Ascending aorta (tissue), 2 donors: Measurements from ENCODE around the gene CLDN7. TPM values are rescaled to one million over a fixed set of nuclear protein-coding genes. Genes with fewer than 3 reads are reported as not detected.
A peak's percentile ranks its signal among the peaks of the same experiment; 100 is the strongest.

Experiments used
- DNase-seq, 2 donors: peaks; one replicate each; pipeline ENCODE4 v3.0.0-alpha.2; 2019; ENCODE audit warnings: low spot score in 2 of 2
- H3K27ac ChIP-seq, 2 donors: fragments of 200-600 bp; sonication (generic); one replicate each; pipeline ENCODE4 v1.5.1; 2016 to 2017; ENCODE audit warnings: mild to moderate bottlenecking in 1 of 2
- H3K27me3 ChIP-seq: fragments of 200-600 bp; sonication (generic); one replicate; pipeline ENCODE4 v1.5.1; 2017
- H3K36me3 ChIP-seq, 2 donors: fragments of 200-600 bp; sonication (generic); one replicate each; pipeline ENCODE4 v1.5.1; 2016
- H3K4me1 ChIP-seq, 2 donors: fragments of 200-600 bp; sonication (generic); one replicate each; pipeline ENCODE4 v1.5.1; 2016 to 2017; ENCODE audit warnings: mild to moderate bottlenecking in 1 of 2
- H3K4me3 ChIP-seq, 2 donors: fragments of 200-600 bp; sonication (generic); one replicate each; pipeline ENCODE4 v1.5.1; 2016 to 2017; ENCODE audit warnings: mild to moderate bottlenecking in 1 of 2
- H3K9me3 ChIP-seq, 2 donors: fragments of 200-600 bp; sonication (generic); one replicate each; pipeline ENCODE4 v1.5.1; 2016
- intact Hi-C: fragments of 100-400 bp; cut with DNase I; formaldehyde crosslinking; loops from one replicate; pipeline ENCODE4 v1.15.1; 2023
- total RNA-seq: library from RNA; depleted of rRNA; stranded (reverse); fragments of >200 nt; gene quantifications from one replicate; pipeline ENCODE4 v1.1.0, GENCODE V29; 2016
- TF ChIP-seq, protein P1 (sequence below), 3 experiments: fragments of 200-600 bp in 2 of 3; fragments of 450-650 bp in 1 of 3; sonication (generic) in 2 of 3; IDR thresholded peaks; one replicate each; pipeline ENCODE4 v1.5.1; 2016 to 2019; ENCODE audit warnings: antibody characterized with exemption in 3 of 3, mild to moderate bottlenecking in 1 of 3, moderate library complexity in 1 of 3

Gene CLDN7
- total RNA-seq, 1 donor from 2014 or later: not detected

DNA sequence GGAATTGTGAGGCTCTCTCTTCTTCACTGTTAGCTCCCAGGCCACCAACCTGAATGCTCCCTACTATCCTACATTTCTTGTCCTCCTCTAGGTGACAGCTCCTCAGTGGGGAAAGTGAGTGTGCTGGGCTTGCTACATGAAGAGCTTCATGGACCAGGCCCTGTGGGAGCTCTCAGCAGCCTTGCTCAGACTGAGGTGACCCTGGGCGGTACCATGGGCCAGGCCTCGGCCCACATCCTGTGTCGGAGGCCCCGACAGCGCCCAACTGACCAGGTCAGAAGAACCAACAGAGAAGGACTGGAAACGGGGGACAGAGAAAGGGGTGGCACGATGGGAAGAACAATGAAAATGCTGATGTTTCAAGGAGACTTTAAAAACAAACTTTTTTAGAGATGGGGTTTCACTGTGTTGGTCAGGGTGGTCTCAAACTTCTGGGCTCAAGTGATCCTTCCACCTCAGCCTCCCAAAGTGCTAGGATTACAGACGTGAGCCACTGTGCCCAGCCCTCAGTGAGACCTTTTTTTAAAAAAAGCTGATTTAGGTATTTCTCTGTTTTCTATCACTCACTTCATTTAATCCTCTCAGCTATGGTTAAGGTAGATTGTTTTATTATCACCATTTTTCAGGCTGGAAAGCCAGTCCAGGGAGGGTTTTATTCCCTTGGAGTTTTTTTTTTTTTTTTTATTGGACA is 5.4 kb downstream of the CLDN7 start:
- H3K4me3 ChIP-seq: no peak overlapping the region
- intact Hi-C loops: no loop called here
- no peak for DNase-seq
- peaks cover 6 to 12% of the 10 kb centered on the region in 2 donors for H3K4me1 ChIP-seq
- peaks cover 6% of the 10 kb centered on the region for H3K27me3 ChIP-seq
- no peak overlapping the region for H3K27ac ChIP-seq
- H3K9me3 ChIP-seq: no peaks in the 10 kb centered on the region
- peaks cover 28 to 59% of the 10 kb centered on the region in 2 donors for H3K36me3 ChIP-seq
- TF ChIP-seq, protein P1, sequence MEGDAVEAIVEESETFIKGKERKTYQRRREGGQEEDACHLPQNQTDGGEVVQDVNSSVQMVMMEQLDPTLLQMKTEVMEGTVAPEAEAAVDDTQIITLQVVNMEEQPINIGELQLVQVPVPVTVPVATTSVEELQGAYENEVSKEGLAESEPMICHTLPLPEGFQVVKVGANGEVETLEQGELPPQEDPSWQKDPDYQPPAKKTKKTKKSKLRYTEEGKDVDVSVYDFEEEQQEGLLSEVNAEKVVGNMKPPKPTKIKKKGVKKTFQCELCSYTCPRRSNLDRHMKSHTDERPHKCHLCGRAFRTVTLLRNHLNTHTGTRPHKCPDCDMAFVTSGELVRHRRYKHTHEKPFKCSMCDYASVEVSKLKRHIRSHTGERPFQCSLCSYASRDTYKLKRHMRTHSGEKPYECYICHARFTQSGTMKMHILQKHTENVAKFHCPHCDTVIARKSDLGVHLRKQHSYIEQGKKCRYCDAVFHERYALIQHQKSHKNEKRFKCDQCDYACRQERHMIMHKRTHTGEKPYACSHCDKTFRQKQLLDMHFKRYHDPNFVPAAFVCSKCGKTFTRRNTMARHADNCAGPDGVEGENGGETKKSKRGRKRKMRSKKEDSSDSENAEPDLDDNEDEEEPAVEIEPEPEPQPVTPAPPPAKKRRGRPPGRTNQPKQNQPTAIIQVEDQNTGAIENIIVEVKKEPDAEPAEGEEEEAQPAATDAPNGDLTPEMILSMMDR (IDR thresholded peaks at IDR 0.05): no peak

DNA sequence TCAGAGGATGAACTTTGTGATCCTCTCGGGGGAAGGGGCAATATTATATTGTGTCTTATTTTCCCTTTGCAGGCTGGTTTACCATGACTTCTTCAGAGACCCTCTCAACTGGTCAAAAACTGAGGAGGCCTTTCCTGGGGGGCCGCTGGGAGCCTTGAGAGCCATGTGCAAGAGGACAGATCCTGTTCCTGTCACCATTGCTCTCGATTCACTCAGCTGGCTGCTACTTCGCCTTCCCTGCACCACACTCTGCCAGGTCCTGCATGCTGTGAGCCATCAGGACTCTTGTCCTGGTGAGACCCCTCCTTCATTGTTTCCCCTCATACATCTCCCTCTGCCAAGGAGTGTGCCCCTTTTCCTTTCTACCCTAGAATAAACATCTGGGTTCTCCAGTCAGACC is 7.8 kb downstream of the CLDN7 start:
- intact Hi-C loops: loop anchor here (5.0 kb wide), 1 partner anchor 318 kb away; no protein-coding TSS in a partner anchor
- Histone ChIP-seq H3K4me1 (peaks cover 15 to 22% of the 10 kb centered on the region in 2 donors), H3K36me3 (peaks cover 28 to 55% of the 10 kb centered on the region in 2 donors), H3K9me3 (no peaks in the 10 kb centered on the region), H3K27me3 (no peaks in the 10 kb centered on the region), H3K27ac (no peak overlapping the region), H3K4me3 (no peak overlapping the region)
- TF ChIP-seq, protein P1 (IDR thresholded peaks at IDR 0.05): no peak
- no peak for DNase-seq

DNA sequence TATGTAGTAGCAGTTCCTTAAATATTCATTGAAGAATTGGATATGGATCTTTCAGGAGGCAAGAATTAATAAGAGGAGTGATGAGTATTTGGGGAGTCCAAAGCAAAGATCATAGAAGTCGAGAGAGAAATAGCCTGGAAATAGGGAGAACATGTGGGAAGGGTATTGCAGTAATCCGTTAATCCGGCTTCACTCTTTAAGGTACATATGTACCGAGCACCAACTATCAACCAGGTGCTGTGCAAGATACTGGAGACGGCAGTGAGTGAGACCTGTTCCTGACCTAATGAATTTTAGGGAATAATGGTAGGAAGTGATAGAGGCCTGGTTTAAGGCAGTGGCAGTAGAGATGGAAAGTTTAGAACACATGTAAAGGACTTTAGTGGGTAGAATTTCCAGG is 9.2 kb downstream of the CLDN7 start:
- Histone ChIP-seq H3K27me3 (no peaks in the 10 kb centered on the region), H3K36me3 (peaks cover 28 to 40% of the 10 kb centered on the region in 2 donors), H3K9me3 (no peaks in the 10 kb centered on the region), H3K4me1 (peaks cover 16 to 27% of the 10 kb centered on the region in 2 donors), H3K4me3 (peak overlapping the region; percentile 84 to 94), H3K27ac (peak overlapping the region; percentile 100)
- intact Hi-C loops: loop anchor here (2.0 to 5.0 kb wide), 2 partner anchors 54 to 319 kb away; partner anchors contain the start of gene EIF5A
- no peak for DNase-seq
- TF ChIP-seq, protein P1 (IDR thresholded peaks at IDR 0.05): no peak

DNA sequence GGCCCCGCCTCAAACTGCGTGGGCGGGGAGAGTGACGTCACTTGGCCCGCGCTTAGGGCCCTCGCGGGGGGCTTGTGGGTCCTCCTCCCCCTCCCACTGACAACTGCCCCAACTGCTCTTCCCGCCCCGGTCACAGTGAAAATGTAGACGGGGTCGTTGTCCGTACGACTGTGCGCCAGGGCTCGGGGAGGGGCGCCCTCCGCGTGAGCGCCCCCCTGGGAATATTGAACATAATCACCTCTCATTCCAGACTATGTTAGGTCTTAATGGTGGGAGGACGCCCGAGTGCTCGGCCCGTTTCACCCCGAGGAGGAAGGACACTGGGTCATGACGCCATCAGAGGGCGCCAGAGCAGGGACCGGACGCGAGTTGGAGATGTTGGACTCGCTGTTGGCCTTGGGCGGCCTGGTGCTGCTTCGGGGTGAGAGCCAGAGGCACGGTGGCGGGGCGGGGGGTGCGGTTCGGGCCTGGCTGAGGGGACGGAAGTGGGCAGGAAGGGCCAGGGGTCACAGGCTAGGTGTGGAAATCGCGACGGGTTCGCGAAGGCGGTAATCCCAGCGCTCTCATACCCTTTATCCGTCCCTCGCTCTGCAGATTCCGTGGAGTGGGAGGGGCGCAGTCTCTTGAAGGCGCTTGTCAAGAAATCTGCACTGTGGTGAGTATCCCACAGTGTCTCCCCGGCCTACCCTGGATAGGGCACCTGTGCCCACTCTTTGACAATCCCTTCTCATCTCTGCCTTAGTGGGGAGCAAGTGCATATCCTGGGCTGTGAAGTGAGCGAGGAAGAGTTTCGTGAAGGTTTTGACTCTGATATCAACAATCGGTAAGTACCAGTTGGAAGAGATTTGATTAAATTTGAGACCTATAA is 9.9 kb downstream of the CLDN7 start, which contains the start of gene ELP5:
TSS of gene ELP5 (plus strand) at position 40 of the 868 bp plus-strand sequence. CDS start at position 376, 336 bp downstream.
- intact Hi-C loops: loop anchor here (1.0 to 5.0 kb wide), 3 partner anchors 29 to 320 kb away; partner anchors contain the start of genes EIF5A and SLC2A4
- Histone ChIP-seq H3K27me3 (no peaks in the 10 kb centered on the region), H3K36me3 (peaks cover 28 to 34% of the 10 kb centered on the region in 2 donors), H3K27ac (peak within 1 kb of the TSS; percentile 100), H3K4me1 (peaks cover 16 to 27% of the 10 kb centered on the region in 2 donors), H3K4me3 (peak within 1 kb of the TSS; percentile 84 to 94), H3K9me3 (no peaks in the 10 kb centered on the region)
- TF ChIP-seq, protein P1 (IDR thresholded peaks at IDR 0.05): peak; percentile 15 to 31 (median 21)
- DNase-seq: peak; percentile 86 to 98

DNA sequence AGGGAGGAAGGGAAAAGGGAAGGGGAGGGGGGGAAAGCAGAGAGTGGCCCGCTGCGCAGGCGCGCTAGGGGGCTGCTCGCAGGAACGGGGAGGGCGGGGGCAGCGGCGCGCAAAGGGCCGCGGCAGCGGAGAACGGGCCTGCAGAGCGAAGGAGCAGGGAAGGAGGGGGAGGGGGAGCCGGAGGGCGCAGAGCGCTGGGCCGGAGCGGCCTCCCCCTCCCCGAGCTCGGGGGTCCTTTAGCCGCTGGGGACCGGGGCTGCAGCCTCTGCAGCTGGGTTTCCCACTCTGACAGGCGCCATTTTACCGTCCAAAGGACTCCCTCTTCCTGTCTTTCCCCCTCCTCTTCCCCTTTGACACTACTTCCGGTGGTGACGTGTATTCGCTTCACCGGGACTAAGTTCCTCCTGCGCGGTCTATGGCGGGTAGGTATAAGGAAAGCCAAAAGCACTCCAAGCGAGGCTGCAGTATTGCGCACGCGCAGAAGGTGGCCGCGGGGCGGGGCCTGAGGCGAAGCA is 10.6 kb downstream of the CLDN7 start, which contains the start of gene CTDNEP1:
TSS of gene CTDNEP1 (minus strand) at position 74 of the 515 bp plus-strand sequence. CDS start 438 bp downstream, outside the sequence.
- Histone ChIP-seq H3K4me3 (peak within 1 kb of the TSS; percentile 84 to 94), H3K4me1 (peaks cover 16 to 27% of the 10 kb centered on the region in 2 donors), H3K9me3 (no peaks in the 10 kb centered on the region), H3K27ac (peak within 1 kb of the TSS; percentile 100), H3K36me3 (peaks cover 30 to 31% of the 10 kb centered on the region in 2 donors), H3K27me3 (no peaks in the 10 kb centered on the region)
- intact Hi-C loops: loop anchor here (1.0 to 5.0 kb wide), 4 partner anchors 8 to 321 kb away; partner anchors contain the start of genes EIF5A and SLC2A4
- DNase-seq: peak; percentile 96 to 99
- TF ChIP-seq, protein P1 (IDR thresholded peaks at IDR 0.05): no peak
